Measurements from ENCODE around the gene STRAP. TPM values are rescaled to one million over a fixed set of nuclear protein-coding genes. Genes with fewer than 3 reads are reported as not detected.

Gene STRAP
- 229 and 243 TPM in 2 replicates for total RNA-seq
- long read RNA-seq, transcript STRAP-202 (10 exons, 1,866 nt), result major isoform, 1,206 of 1,295 reads
- long read RNA-seq, transcript STRAP-206 (9 exons, 1,698 nt), result minor isoform, 38 of 1,295 reads
- long read RNA-seq, partial matches to known transcripts, result 9 of 1,295 reads
- long read RNA-seq, other reads (novel, unspliced or antisense), result 41 of 1,295 reads

- Mint-ChIP-seq H3K4me1 (ENCODE audit: low read depth) (peaks cover 27% of the 10 kb centered on the region), H3K4me3 (ENCODE audit: low read depth) (peak within 1 kb of the TSS; percentile 98), H3K9me3 (ENCODE audit: low read depth) (peaks cover 3% of the 10 kb centered on the region), H3K36me3 (ENCODE audit: insufficient read depth) (peaks cover 26% of the 10 kb centered on the region), H3K27me3 (no peaks in the 10 kb centered on the region), H3K27ac (peak within 1 kb of the TSS; percentile 100)
- TF ChIP-seq CTCF (IDR thresholded peaks at IDR 0.05; ENCODE audit: unreplicated experiment), result no peak
- peak; percentile 98 for DNase-seq (ENCODE audit: low spot score, unreplicated experiment)
Measured at GRCh38 chr12:15882118-15882971, at the start of gene STRAP. STRAP (plus strand) TSS chr12:15882387; CDS start chr12:15882708, 321 bp downstream.

- Mint-ChIP-seq H3K27ac (no peak overlapping the region), H3K4me1 (ENCODE audit: low read depth) (no peaks in the 10 kb centered on the region), H3K9me3 (ENCODE audit: low read depth) (no peaks in the 10 kb centered on the region), H3K4me3 (ENCODE audit: low read depth) (no peak overlapping the region), H3K36me3 (ENCODE audit: insufficient read depth) (no peaks in the 10 kb centered on the region), H3K27me3 (peaks cover 2% of the 10 kb centered on the region)
- no peak for DNase-seq (ENCODE audit: low spot score, unreplicated experiment)
- no peak for TF ChIP-seq CTCF (IDR thresholded peaks at IDR 0.05; ENCODE audit: unreplicated experiment)
Measured at GRCh38 chr12:15834575-15834974, 47.6 kb upstream of the STRAP start.

GRCh38 chr12:15837141-15837790 is 44.9 kb upstream of the STRAP start:
- no peaks in the 10 kb centered on the region for H3K36me3 Mint-ChIP-seq (ENCODE audit: insufficient read depth)
- no peaks in the 10 kb centered on the region for H3K4me1 Mint-ChIP-seq (ENCODE audit: low read depth)
- TF ChIP-seq CTCF (IDR thresholded peaks at IDR 0.05; ENCODE audit: unreplicated experiment), result no peak
- no peaks in the 10 kb centered on the region for H3K9me3 Mint-ChIP-seq (ENCODE audit: low read depth)
- H3K4me3 Mint-ChIP-seq (ENCODE audit: low read depth), result no peak overlapping the region
- no peak for DNase-seq (ENCODE audit: low spot score, unreplicated experiment)
- H3K27me3 Mint-ChIP-seq, result peaks cover 2% of the 10 kb centered on the region
- H3K27ac Mint-ChIP-seq, result no peak overlapping the region

GRCh38 chr12:15839041-15839440 is 43.1 kb upstream of the STRAP start:
- Mint-ChIP-seq H3K36me3 (ENCODE audit: insufficient read depth) (no peaks in the 10 kb centered on the region), H3K9me3 (ENCODE audit: low read depth) (no peaks in the 10 kb centered on the region), H3K27ac (no peak overlapping the region), H3K4me1 (ENCODE audit: low read depth) (no peaks in the 10 kb centered on the region), H3K27me3 (peaks cover 2% of the 10 kb centered on the region), H3K4me3 (ENCODE audit: low read depth) (no peak overlapping the region)
- no peak for TF ChIP-seq CTCF (IDR thresholded peaks at IDR 0.05; ENCODE audit: unreplicated experiment)
- DNase-seq (ENCODE audit: low spot score, unreplicated experiment), result no peak

- DNase-seq (ENCODE audit: low spot score, unreplicated experiment), result no peak
- TF ChIP-seq CTCF (IDR thresholded peaks at IDR 0.05; ENCODE audit: unreplicated experiment), result no peak
- Mint-ChIP-seq H3K27me3 (peaks cover 3% of the 10 kb centered on the region), H3K9me3 (ENCODE audit: low read depth) (no peaks in the 10 kb centered on the region), H3K4me1 (ENCODE audit: low read depth) (no peaks in the 10 kb centered on the region), H3K27ac (no peak overlapping the region), H3K4me3 (ENCODE audit: low read depth) (no peak overlapping the region), H3K36me3 (ENCODE audit: insufficient read depth) (no peaks in the 10 kb centered on the region)
Measured at GRCh38 chr12:15839682-15840081, 42.5 kb upstream of the STRAP start.

Data from progenitor cell of endocrine pancreas (in vitro differentiated cells).